C4-2B (cell line): ENCODE data around the gene TNFAIP8.

ENCODE experiments used
- H3K27ac ChIP-seq: fragments of 450-650 bp; 2 replicates; pipeline ENCODE4 v1.5.1; 2017
- CTCF ChIP-seq: fragments of 450-650 bp; conservative IDR thresholded peaks from 2 replicates; pipeline ENCODE4 v1.5.1; 2017; ENCODE audit warnings: mild to moderate bottlenecking
- ZFX ChIP-seq: fragments of 450-650 bp; IDR thresholded peaks from 2 replicates; pipeline ENCODE4 v1.6.1; 2017

TNFAIP8 gene

DNA sequence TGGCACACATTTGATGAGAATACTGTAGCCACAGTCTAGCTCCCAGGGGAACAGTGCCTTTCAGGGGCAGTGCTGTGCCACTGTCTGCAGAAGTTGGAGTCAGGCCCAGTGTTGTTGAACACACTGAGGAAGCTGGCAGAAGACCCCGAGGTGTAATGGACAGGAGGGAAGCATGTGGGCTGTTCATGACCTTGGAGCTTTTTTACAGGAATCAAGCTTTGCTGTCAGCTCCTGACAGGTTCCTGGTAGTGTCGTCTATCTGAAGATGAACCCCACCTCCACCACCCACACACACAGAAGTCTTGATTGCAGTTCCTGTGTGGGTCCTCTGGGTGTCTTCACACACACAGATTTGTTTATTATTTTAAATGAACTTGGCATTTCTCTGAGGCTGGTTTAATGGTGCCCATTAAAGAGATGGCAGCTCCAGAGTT, 40.3 kb upstream of the TNFAIP8 start:
- TF ChIP-seq ZFX (no peak), CTCF (peak; percentile 28)
- H3K27ac ChIP-seq: no peak overlapping the region

- H3K27ac ChIP-seq: no peak overlapping the region
- TF ChIP-seq ZFX (no peak), CTCF (no peak)
These were observed 39.7 kb upstream of the TNFAIP8 start for GRCh38 chr5:119316086-119316485.

DNA sequence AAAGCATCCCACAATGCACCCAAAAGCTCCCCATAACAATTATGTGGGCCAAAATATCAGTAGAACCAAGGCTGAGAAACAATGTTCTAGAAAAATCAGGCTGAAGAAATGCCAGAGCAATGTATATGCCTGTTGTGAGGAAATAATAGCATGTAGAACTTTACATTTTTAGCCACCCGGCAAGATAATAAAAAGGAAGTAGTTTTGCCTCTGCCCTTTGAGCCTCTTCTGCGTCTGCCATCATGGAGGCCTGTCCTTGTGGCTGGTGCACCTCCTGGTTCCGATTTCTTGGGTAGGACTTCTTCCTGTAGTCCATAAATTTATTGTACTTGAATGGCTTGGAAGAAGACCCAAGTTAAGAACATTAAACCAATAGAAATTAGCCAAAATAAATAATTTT, 38.9 kb upstream of the TNFAIP8 start:
- no peak for TF ChIP-seq ZFX
- no peak for TF ChIP-seq CTCF

DNA sequence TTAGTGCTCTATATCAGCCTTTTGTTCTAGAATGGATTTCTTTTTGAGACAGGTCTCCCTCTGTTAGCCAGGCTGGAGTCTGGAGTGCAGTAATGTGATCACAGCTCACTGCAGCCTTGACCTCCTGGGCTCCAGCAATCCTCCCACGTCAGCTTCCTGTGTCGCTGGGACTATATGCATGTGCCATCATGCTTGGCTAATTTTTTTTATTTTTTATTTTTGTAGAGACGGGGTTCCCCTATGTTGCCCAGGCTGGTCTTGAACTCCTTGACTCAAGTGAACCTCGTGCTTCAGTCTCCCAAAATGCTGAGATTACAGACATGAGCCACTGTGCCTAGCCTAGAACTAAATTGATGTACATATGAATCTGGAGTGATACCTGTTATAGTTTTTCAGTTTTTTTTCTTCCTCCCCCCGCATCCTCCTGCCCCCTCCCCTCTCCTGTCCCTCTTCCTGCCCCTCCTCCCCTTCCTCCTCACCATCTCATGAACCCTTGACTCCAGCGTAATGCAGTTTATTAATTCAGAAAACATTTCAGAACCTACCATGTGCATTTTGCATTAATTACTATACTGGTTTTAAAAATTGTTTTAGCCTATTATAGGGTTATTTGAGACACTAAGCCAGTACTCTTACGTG, 37.4 kb upstream of the TNFAIP8 start:
- TF ChIP-seq ZFX: no peak
- TF ChIP-seq CTCF: no peak
- no peak overlapping the region for H3K27ac ChIP-seq

More for the DNA sequence above, 38.9 kb upstream of the TNFAIP8 start:
- no peak overlapping the region for H3K27ac ChIP-seq

DNA sequence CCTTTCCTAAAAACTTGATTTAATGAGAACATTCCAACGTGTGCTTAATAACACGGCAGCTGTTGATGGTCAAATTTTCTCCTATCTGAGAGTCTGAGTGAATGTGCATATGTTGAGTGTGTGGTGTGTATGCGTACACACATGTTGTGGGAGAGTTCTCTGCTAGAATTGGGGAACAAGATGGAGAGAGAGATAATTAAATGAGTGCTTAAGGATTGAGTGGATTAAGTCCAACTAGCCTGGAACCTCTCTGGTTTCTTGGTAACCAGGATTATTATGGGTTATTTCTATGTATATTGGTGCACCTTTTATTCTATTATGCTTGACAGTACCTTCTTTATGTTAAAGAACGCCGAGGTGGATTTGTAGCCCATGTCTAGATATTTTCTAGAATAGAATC, 36.4 kb upstream of the TNFAIP8 start:
- TF ChIP-seq CTCF: no peak
- no peak for TF ChIP-seq ZFX
- H3K27ac ChIP-seq: no peak overlapping the region

DNA sequence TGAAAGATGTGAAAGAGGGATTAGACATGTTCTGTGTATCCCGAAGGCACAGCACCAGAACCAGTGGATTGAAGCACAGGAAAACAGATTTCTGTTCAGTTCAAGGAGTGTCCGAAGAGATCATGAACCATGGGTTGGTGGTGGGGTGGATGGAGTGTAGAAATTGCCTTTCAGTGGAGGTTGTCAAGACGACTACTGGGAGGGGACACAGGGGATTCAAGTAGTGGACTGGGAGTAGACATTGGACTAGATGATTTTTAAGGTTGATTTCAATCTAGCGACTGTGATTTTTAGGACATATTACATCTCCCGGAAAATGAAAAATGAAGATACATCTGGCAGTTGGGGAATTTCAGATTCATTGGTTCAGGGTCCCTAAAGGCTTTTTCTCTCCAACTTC, 35.9 kb upstream of the TNFAIP8 start:
- TF ChIP-seq CTCF: no peak
- TF ChIP-seq ZFX: no peak
- no peak overlapping the region for H3K27ac ChIP-seq

DNA sequence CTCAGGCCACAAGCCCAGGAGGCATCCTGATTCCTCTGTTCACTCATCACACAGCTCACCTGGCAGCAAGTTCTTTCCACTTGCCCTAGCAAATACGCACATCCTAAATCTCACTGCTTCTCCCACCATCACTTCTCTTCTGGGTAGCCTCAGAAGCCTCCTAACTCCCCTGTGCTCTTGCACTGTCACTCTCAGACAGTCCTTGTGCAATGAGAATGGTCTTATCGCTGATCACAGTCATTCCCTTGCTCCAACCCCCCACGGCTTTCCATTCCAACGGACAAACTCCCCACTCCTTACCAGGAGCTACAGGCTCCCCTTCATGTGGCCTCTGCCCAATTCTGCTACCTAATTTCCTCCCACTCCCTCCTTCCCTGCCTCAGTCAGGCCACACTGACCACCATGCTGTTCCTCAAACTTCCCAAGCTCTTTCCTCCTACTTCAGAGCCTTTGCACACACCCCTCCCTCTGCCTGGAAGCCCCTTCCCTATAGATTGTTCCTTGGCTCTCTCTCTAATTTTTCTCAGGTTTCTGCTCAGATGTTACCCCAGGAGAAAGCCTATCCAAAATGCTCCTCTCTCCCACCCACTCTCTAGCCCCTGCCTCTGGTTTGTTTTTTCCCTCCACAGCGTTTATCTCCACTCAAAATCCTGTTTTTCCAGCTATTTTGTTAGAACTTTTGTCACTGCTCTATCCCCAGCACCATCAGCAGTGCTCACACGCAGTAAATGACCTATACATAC, 34.1 kb upstream of the TNFAIP8 start:
- no peak for TF ChIP-seq CTCF
- TF ChIP-seq ZFX: no peak
- H3K27ac ChIP-seq: peak overlapping the region; percentile 81
